SK-N-SH (cell line): Measurements from ENCODE around the gene RCAN2. TPM values are rescaled to one million over a fixed set of nuclear protein-coding genes. Genes with fewer than 3 reads are reported as not detected.

ENCODE experiments used
- CTCF ChIA-PET: fragments of 300-600, 350-600 bp; formaldehyde crosslinking; extraction: SDS; loops from one replicate; lab custom pipeline; 2021; lab: Yijun Ruan, JAX
- POLR2A ChIA-PET: fragments of 350-600 bp; sonication (Branson Sonifier 250); formaldehyde crosslinking; extraction: SDS; loops from one replicate; lab custom pipeline; 2020; ENCODE audit warnings: antibody characterized with exemption, inconsistent platforms; lab: Yijun Ruan, JAX
- DNase-seq: peaks from one replicate; pipeline ENCODE4 v3.0.0; 2012
- H2AFZ ChIP-seq: fragments of 200-600 bp; sonication (generic); 2 replicates; pipeline ENCODE4 v1.8.1; 2016; ENCODE audit warnings: antibody characterized with exemption, mild to moderate bottlenecking, low read depth
- H3F3A ChIP-seq: fragments of 200-600 bp; sonication (generic); replicated peaks from 2 replicates; pipeline ENCODE3; 2016; ENCODE audit warnings: antibody characterized with exemption, mild to moderate bottlenecking; ENCODE audit not compliant: insufficient read depth
- H3K27ac ChIP-seq, 2 experiments: fragments of 200-500 bp in 1 of 2; fragments of 200-600 bp in 1 of 2; sonication (Bioruptor generic) in 1 of 2; sonication (generic), shearing (Covaris generic) in 1 of 2; 2 replicates each; pipeline versions ENCODE4 v1.5.1 to v1.6.1; 2014 to 2016; ENCODE audit warnings: low read depth in 2 of 2, inconsistent platforms in 1 of 2, low read length in 1 of 2, mild to moderate bottlenecking in 1 of 2, mixed read lengths in 1 of 2
- H3K27me3 ChIP-seq: fragments of 200-600 bp; sonication (generic), shearing (Covaris generic); 2 replicates; pipeline ENCODE4 v1.6.1; 2016; ENCODE audit warnings: mixed run types; ENCODE audit not compliant: insufficient read depth
- H3K36me3 ChIP-seq, 2 experiments: fragments of 200-500 bp in 1 of 2; fragments of 200-600 bp in 1 of 2; sonication (Bioruptor generic) in 1 of 2; sonication (generic) in 1 of 2; replicated peaks in 1 of 2; 2 replicates each; pipeline versions ENCODE3 to v1.5.1; 2014 to 2016; ENCODE audit warnings: low read length in 1 of 2, mild to moderate bottlenecking in 1 of 2; ENCODE audit not compliant: insufficient read depth in 2 of 2, control insufficient read depth in 1 of 2
- H3K4me1 ChIP-seq, 2 experiments: fragments of 200-500 bp in 1 of 2; fragments of 200-600 bp in 1 of 2; sonication (Bioruptor generic) in 1 of 2; sonication (generic), shearing (Covaris generic) in 1 of 2; 2 replicates each; pipeline versions ENCODE4 v1.5.1 to v1.6.1; 2014 to 2016; ENCODE audit warnings: low read depth in 1 of 2, low read length in 1 of 2, mixed run types in 1 of 2; ENCODE audit not compliant: insufficient read depth in 2 of 2, control insufficient read depth in 1 of 2
- H3K4me2 ChIP-seq: fragments of 200-600 bp; sonication (generic), shearing (Covaris generic); 2 replicates; pipeline ENCODE4 v1.6.1; 2017; ENCODE audit warnings: mixed run types
- H3K4me3 ChIP-seq, 2 experiments: fragments of 200-500 bp in 1 of 2; fragments of 200-600 bp in 1 of 2; sonication (Bioruptor generic) in 1 of 2; sonication (generic), shearing (Covaris generic) in 1 of 2; 2 replicates each; pipeline versions ENCODE4 v1.5.1 to v1.8.1; 2014 to 2016; ENCODE audit warnings: low read depth in 2 of 2, inconsistent platforms in 1 of 2, low read length in 1 of 2, mild to moderate bottlenecking in 1 of 2, mixed read lengths in 1 of 2, moderate library complexity in 1 of 2
- H3K79me2 ChIP-seq: fragments of 200-600 bp; sonication (generic); 2 replicates; pipeline ENCODE4 v1.8.1; 2017; ENCODE audit warnings: mild to moderate bottlenecking; ENCODE audit not compliant: insufficient read depth
- H3K9ac ChIP-seq: fragments of 200-600 bp; sonication (generic); 2 replicates; pipeline ENCODE4 v1.6.1; 2017; ENCODE audit warnings: mixed run types
- H3K9me2 ChIP-seq: fragments of 200-600 bp; sonication (generic); 2 replicates; pipeline ENCODE4 v1.6.1; 2017; ENCODE audit warnings: mixed run types
- H3K9me3 ChIP-seq: fragments of 200-600 bp; sonication (generic); 2 replicates; pipeline ENCODE4 v1.6.1; 2017; ENCODE audit warnings: mixed run types, mild to moderate bottlenecking, moderate library complexity
- H4K20me1 ChIP-seq: fragments of 200-600 bp; sonication (generic); 2 replicates; pipeline ENCODE4 v1.6.1; 2017; ENCODE audit warnings: mild to moderate bottlenecking, mixed run types; ENCODE audit not compliant: insufficient read depth
- EP300 ChIP-seq, 2 experiments: IDR thresholded peaks; 2 replicates each; pipeline versions ENCODE4 v1.4.0 to v1.6.1; 2012; ENCODE audit warnings: borderline replicate concordance in 1 of 2, low read depth in 1 of 2, low read length in 1 of 2
- FOXM1 ChIP-seq: IDR thresholded peaks from 2 replicates; pipeline ENCODE4 v1.4.0; 2012; ENCODE audit warnings: low read depth, mild to moderate bottlenecking
- GABPA ChIP-seq: IDR thresholded peaks from 2 replicates; pipeline ENCODE4 v1.4.0; 2012; ENCODE audit warnings: low read depth, mild to moderate bottlenecking
- IRF3 ChIP-seq: fragments of 150-350 bp; IDR thresholded peaks from 2 replicates; pipeline ENCODE4 v1.6.1; 2016; ENCODE audit warnings: mild to moderate bottlenecking, low read depth, low read length
- MEF2A ChIP-seq: IDR thresholded peaks from 2 replicates; pipeline ENCODE4 v1.4.0; 2012; ENCODE audit warnings: low read depth, borderline replicate concordance
- POLR2AphosphoS5 ChIP-seq: IDR thresholded peaks from 2 replicates; pipeline ENCODE4 v1.6.1; 2012; ENCODE audit warnings: low read depth, low read length
- RCOR1 ChIP-seq: fragments of 150-350 bp; IDR thresholded peaks from 2 replicates; pipeline ENCODE4 v1.6.1; 2017; ENCODE audit warnings: antibody characterized with exemption, low read length
- RFX5 ChIP-seq: IDR thresholded peaks from 2 replicates; pipeline ENCODE4 v1.6.1; 2012; ENCODE audit warnings: mild to moderate bottlenecking, improper control_type of control experiment, low read length
- RXRA ChIP-seq: IDR thresholded peaks from 2 replicates; pipeline ENCODE4 v1.4.0; 2012; ENCODE audit warnings: low read depth, mild to moderate bottlenecking, borderline replicate concordance
- SIN3A ChIP-seq: IDR thresholded peaks from 2 replicates; pipeline ENCODE4 v1.6.1; 2012; ENCODE audit warnings: low read depth, mild to moderate bottlenecking, low read length, moderate library complexity, borderline replicate concordance
- USF1 ChIP-seq: IDR thresholded peaks from 2 replicates; pipeline ENCODE4 v1.4.0; 2012; ENCODE audit warnings: low read depth, borderline replicate concordance
- ZBTB33 ChIP-seq: IDR thresholded peaks from 2 replicates; pipeline ENCODE4 v1.4.0; 2012; ENCODE audit warnings: low read depth, borderline replicate concordance
- WGBS: methylation state at CpG from one replicate; pipeline ENCODE4 v1.1.6; 2017; ENCODE audit warnings: low lambda C conversion rate; 5-methylcytosine and 5-hydroxymethylcytosine counted together
- polyA plus RNA-seq, 3 experiments: library from polyadenylated mRNA; depleted of rRNA; stranded (reverse); fragments of >200 nt; gene quantifications; 2 replicates each; pipeline ENCODE4 v1.2.3, GENCODE V29; 2012

The RCAN2 gene
- polyA plus RNA-seq, 1 of the 3 experiments (the other 2 are of a cell fraction), result not detected

GRCh38 chr6:46468403-46469010 is 22.7 kb downstream of the RCAN2 start:
- POLR2A ChIA-PET, result no interaction called here
- Histone ChIP-seq H3K9me3 (no peaks in the 10 kb centered on the region), H3K9me2 (no peaks in the 10 kb centered on the region), H3F3A (no peaks in the 10 kb centered on the region), H3K27ac (no peak overlapping the region), H3K4me2 (no peak overlapping the region), H3K4me1 (no peaks in the 10 kb centered on the region), H3K27me3 (peaks cover 6% of the 10 kb centered on the region; the same call in 1 of the 2 replicates), H2AFZ (no peak overlapping the region), H3K4me3 (no peak overlapping the region), H3K36me3 (no peaks in the 10 kb centered on the region), H3K79me2 (no peaks in the 10 kb centered on the region), H3K9ac (no peak overlapping the region), H4K20me1 (no peaks in the 10 kb centered on the region)
- no peak for DNase-seq
- WGBS, result 7% methylated on average over 9 of the region's 9 CpGs
- CTCF ChIA-PET, result no interaction called here
- no peak for TF ChIP-seq MEF2A

GRCh38 chr6:46466570-46466969 is 24.7 kb downstream of the RCAN2 start:
- Histone ChIP-seq H3K27me3 (peaks cover 6% of the 10 kb centered on the region; the same call in 1 of the 2 replicates), H2AFZ (no peak overlapping the region), H3K4me3 (no peak overlapping the region), H3F3A (no peaks in the 10 kb centered on the region), H3K9me2 (no peaks in the 10 kb centered on the region), H4K20me1 (no peaks in the 10 kb centered on the region), H3K9ac (no peak overlapping the region), H3K36me3 (no peaks in the 10 kb centered on the region), H3K4me1 (no peaks in the 10 kb centered on the region), H3K9me3 (no peaks in the 10 kb centered on the region), H3K27ac (no peak overlapping the region), H3K79me2 (no peaks in the 10 kb centered on the region), H3K4me2 (no peak overlapping the region)
- no peak for DNase-seq
- 3% methylated on average over 4 of the region's 4 CpGs for WGBS
- ChIA-PET POLR2A (no interaction called here), CTCF (interaction anchor here (0.5 to 1.2 kb wide), 2 partner anchors 47 to 396 kb away, joined by 3 read pairs; no protein-coding TSS in a partner anchor)
- TF ChIP-seq MEF2A, result no peak
- no peak for TF ChIP-seq SIN3A
- TF ChIP-seq RCOR1, result no peak
- TF ChIP-seq FOXM1, result no peak
- no peak for TF ChIP-seq RXRA
- TF ChIP-seq POLR2AphosphoS5, result no peak
- TF ChIP-seq RFX5, result no peak
- no peak for TF ChIP-seq USF1
- TF ChIP-seq ZBTB33, result no peak
- TF ChIP-seq EP300 (IDR thresholded peaks at IDR 0.05; ENCODE audit: borderline replicate concordance in 1 of 2, low read depth in 1 of 2, low read length in 1 of 2), result no peak
- TF ChIP-seq IRF3, result no peak
- no peak for TF ChIP-seq GABPA
